ENCODE data around the gene TRMT10B.

- TF ChIP-seq CTCF (IDR thresholded peaks at IDR 0.05; ENCODE audit: insufficient read depth, low read depth, low read length) (no peak), EZH2 (IDR thresholded peaks at IDR 0.05; ENCODE audit: insufficient read depth, low read length) (no peak)
These were observed 47.2 kb downstream of the TRMT10B start, which contains the start of gene DCAF10 for GRCh38 chr9:37800631-37801286.
